CD4-positive, alpha-beta memory T cell (primary cell): ENCODE data around the gene MAP4K1. TPM values are rescaled to one million over a fixed set of nuclear protein-coding genes. Genes with fewer than 3 reads are reported as not detected.
"Not testable (repeated sequence)": the region's sequence is repeated elsewhere in the genome, so short reads cannot be mapped to it uniquely, and the experiment has no call there.

ENCODE experiments used
- CTCF ChIA-PET: fragments of 350-600 bp; sonication (Branson Sonifier 250); formaldehyde crosslinking; loops from one replicate; lab custom pipeline; 2021; ENCODE audit warnings: inconsistent platforms; ENCODE audit not compliant: partially characterized antibody; lab: Charles Lee
- POLR2A ChIA-PET: fragments of 350-600 bp; sonication (Branson Sonifier 250); formaldehyde crosslinking; loops from one replicate; lab custom pipeline; 2021; ENCODE audit not compliant: partially characterized antibody; lab: Charles Lee
- DNase-seq, 5 donors: peaks; one replicate each; pipeline versions ENCODE4 v3.0.0 to v3.0.0-alpha.2; 2020 to 2022; ENCODE audit warnings: mixed read lengths in 1 of 5
- H3K27ac ChIP-seq: one replicate; pipeline ENCODE4 v1.7.0; 2013; ENCODE audit warnings: low read depth, low read length
- H3K27me3 ChIP-seq: 2 replicates; pipeline ENCODE4 v1.7.0; 2013; ENCODE audit warnings: mild to moderate bottlenecking, low read length, moderate library complexity; ENCODE audit not compliant: insufficient read depth
- H3K36me3 ChIP-seq: 2 replicates; pipeline ENCODE4 v1.7.0; 2013; ENCODE audit warnings: mild to moderate bottlenecking, low read length, moderate library complexity; ENCODE audit not compliant: insufficient read depth
- H3K4me1 ChIP-seq: 2 replicates; pipeline ENCODE4 v1.7.0; 2013; ENCODE audit warnings: mild to moderate bottlenecking, low read length, moderate library complexity; ENCODE audit not compliant: insufficient read depth
- H3K4me3 ChIP-seq, 2 donors: one replicate each; pipeline ENCODE4 v1.7.0; 2013; ENCODE audit warnings: low read length in 2 of 2, mild to moderate bottlenecking in 1 of 2
- H3K9me3 ChIP-seq, 2 donors: one replicate each; pipeline ENCODE4 v1.7.0; 2013; ENCODE audit warnings: low read length in 2 of 2, control low read depth in 1 of 2; ENCODE audit not compliant: control insufficient read depth in 1 of 2
- H3K27ac Mint-ChIP-seq, 7 donors: one replicate each; pipeline ENCODE4 v1.8.0; 2020 to 2021; ENCODE audit warnings: mixed read lengths in 7 of 7, mild to moderate bottlenecking in 6 of 7, inconsistent platforms in 3 of 7, moderate library complexity in 3 of 7
- H3K27me3 Mint-ChIP-seq, 2 donors: one replicate each; pipeline ENCODE4 v1.8.0; 2020 to 2021; ENCODE audit warnings: mixed read lengths in 2 of 2
- H3K36me3 Mint-ChIP-seq, 2 donors: one replicate each; pipeline ENCODE4 v1.8.0; 2020 to 2021; ENCODE audit warnings: mixed read lengths in 2 of 2, inconsistent platforms in 1 of 2, mild to moderate bottlenecking in 1 of 2
- H3K4me1 Mint-ChIP-seq, 4 donors: one replicate each; pipeline ENCODE4 v1.8.0; 2020 to 2021; ENCODE audit warnings: mixed read lengths in 4 of 4, mild to moderate bottlenecking in 1 of 4
- H3K4me3 Mint-ChIP-seq, 8 donors: one replicate each; pipeline ENCODE4 v1.8.0; 2020 to 2021; ENCODE audit warnings: mixed read lengths in 8 of 8, mild to moderate bottlenecking in 7 of 8, moderate library complexity in 6 of 8, inconsistent platforms in 3 of 8
- H3K9me3 Mint-ChIP-seq, 8 donors: one replicate each; pipeline ENCODE4 v1.8.0; 2020 to 2021; ENCODE audit warnings: mixed read lengths in 8 of 8, mild to moderate bottlenecking in 5 of 8, inconsistent platforms in 3 of 8, moderate library complexity in 1 of 8
- intact Hi-C: fragments of 100-400 bp; cut with micrococcal nuclease; formaldehyde crosslinking; loops from one replicate; pipeline ENCODE4 v1.15.1; 2023
- polyA plus RNA-seq, 2 donors: library from polyadenylated mRNA; unstranded; fragments of 300-500 nt; fragmentation: Illumina TruSeq; gene quantifications; one replicate each; pipeline ENCODE4 v1.2.3, GENCODE V29; 2021
- total RNA-seq, 2 experiments: library from RNA; stranded (reverse); gene quantifications; one replicate each; pipeline ENCODE4 v1.2.3, GENCODE V29; 2021

The MAP4K1 gene
- total and polyA plus RNA-seq, 4 experiments from 2014 or later = 142 to 361 (median 262) TPM

DNA sequence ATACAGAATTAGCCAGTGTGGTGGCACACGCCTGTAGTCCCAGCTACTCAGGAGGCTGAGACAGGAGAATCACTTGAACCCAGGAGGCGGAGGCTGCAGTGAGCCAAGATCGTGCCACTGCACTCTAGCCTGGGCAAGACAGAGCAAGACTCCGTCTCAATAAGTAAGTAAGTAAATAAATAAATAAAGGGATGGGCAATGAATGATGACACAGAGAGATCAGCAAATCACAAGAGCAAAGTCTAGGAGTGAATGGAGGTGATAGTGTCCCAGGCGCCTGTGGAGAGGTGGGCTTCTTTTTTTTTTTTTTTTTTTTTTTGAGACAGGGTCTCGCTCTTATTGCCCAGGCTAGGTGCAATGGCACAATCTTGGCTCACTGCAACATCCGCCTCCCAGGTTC is 58.8 kb downstream of the MAP4K1 start:
- not testable (repeated sequence) for H3K9me3 Mint-ChIP-seq, H3K27ac ChIP-seq, H3K36me3 ChIP-seq, H3K36me3 Mint-ChIP-seq, H3K4me3 ChIP-seq, H3K9me3 ChIP-seq, H3K27me3 Mint-ChIP-seq, DNase-seq, H3K27me3 ChIP-seq
- ChIA-PET CTCF (interaction anchor here (0.7 to 0.8 kb wide), 2 partner anchors 55 to 359 kb away, joined by 3 read pairs; no protein-coding TSS in a partner anchor), POLR2A (interaction anchor here (2.1 kb wide), 1 partner anchor 59 kb away, joined by 22 read pairs; the partner anchor contains the start of genes EIF3K and MAP4K1)
- Mint-ChIP-seq H3K27ac (peak overlapping the region in 3 of 7 donors; percentile 45 to 68 (median 64)), H3K4me3 (peak overlapping the region in 1 of 8 donors; percentile 79), H3K4me1 (peaks cover 25 to 66% (median 51%) of the 10 kb centered on the region in 4 donors)
- peaks cover 51% of the 10 kb centered on the region for H3K4me1 ChIP-seq
- intact Hi-C loops = loop anchor here (5.0 kb wide), 2 partner anchors 42 to 78 kb away; no protein-coding TSS in a partner anchor

DNA sequence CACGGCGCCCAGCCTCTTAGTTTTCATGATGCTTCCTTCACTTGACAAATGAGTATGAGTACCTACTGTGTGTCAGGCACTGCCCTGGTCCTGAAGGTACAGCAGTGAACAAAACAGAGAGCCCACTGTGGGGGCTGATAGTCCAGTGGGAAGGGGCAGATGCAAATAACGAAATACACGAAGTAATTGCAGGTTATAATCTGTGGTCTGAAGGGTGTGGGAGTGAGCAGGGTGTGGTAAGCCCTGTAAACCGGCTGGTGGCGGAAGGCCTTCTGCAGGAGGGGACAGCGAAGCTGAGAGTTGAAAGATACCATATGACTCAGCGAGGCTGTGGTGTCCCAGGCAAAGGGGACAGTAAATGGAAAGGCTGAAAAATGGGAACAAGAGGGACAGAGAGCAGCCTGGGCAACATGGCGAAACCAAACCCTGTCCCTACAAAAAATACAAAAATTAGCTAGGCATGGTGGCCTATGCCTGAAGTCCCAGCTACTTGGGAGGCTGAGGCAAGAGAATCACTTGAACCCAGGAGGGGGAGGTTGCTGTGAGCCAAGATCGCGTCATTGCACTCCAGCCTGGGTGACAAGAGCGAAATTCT is 60.5 kb downstream of the MAP4K1 start:
- Mint-ChIP-seq H3K27me3 (peaks cover 0 to 3% of the 10 kb centered on the region in 2 donors), H3K36me3 (no peaks in the 10 kb centered on the region), H3K27ac (peak overlapping the region in 6 of 7 donors; percentile 7 to 78 (median 41)), H3K9me3 (no peaks in the 10 kb centered on the region), H3K4me3 (peak overlapping the region in 7 of 8 donors; percentile 40 to 88 (median 63)), H3K4me1 (peaks cover 27 to 61% (median 48%) of the 10 kb centered on the region in 4 donors)
- Histone ChIP-seq H3K4me1 (peaks cover 55% of the 10 kb centered on the region), H3K27me3 (no peaks in the 10 kb centered on the region), H3K9me3 (no peaks in the 10 kb centered on the region), H3K4me3 (no peak overlapping the region), H3K36me3 (no peaks in the 10 kb centered on the region), H3K27ac (no peak overlapping the region)
- CTCF ChIA-PET = interaction anchor here (0.8 to 2.5 kb wide), 11 partner anchors 10 to 113 kb away, joined by 3 to 18 read pairs (median 4); partner anchors contain the start of genes ACTN4, EIF3K and MAP4K1
- POLR2A ChIA-PET = interaction anchor here (0.7 to 2.1 kb wide), 10 partner anchors 18 to 90 kb away, joined by 3 to 22 read pairs (median 4); partner anchors contain the start of genes ACTN4, EIF3K and MAP4K1
- DNase-seq = peak in 4 of 5 donors; percentile 33 to 65 (median 36)
- intact Hi-C loops = loop anchor here (2.0 to 5.0 kb wide), 3 partner anchors 40 to 80 kb away; partner anchors contain the start of gene EIF3K

DNA sequence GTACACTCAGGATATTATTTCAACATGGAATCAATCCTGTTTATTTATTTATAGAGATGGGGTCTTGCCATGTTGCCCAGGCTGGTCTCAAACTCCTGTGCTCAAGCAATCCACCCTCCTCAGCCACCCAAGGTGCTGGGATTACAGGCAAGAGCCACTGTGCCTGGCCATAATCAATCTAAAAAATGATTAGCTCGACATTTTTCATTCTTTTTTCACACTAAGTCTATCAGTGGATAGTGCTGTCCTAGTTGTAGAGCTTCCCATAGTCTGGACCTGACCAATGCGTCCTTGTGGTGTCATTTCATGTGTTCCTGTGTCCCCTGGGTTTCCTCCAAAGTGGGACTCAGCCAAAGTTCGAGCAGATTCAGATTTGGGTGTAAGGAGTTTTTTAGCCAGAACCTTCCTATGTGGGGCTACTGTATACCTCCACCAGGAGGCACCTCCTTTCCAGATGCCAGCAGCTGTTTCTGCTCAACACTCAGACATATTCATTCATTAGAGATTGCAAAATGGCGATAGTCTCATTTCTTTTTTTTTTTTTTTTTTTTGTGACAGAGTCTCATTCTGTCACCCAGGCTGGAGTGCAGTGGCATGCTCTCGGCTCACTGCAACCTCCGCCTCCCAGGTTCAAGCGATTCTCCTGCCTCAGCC is 61.1 kb downstream of the MAP4K1 start:
- peak in 1 of 5 donors; percentile 30 for DNase-seq
- ChIA-PET CTCF (interaction anchor here (0.6 to 2.5 kb wide), 11 partner anchors 9 to 484 kb away, joined by 3 to 18 read pairs (median 4); partner anchors contain the start of genes ACTN4, EIF3K, FAM98C and MAP4K1), POLR2A (interaction anchor here (1.0 to 2.1 kb wide), 4 partner anchors 22 to 78 kb away, joined by 3 to 22 read pairs (median 4); partner anchors contain the start of genes EIF3K and MAP4K1)
- Mint-ChIP-seq H3K4me1 (peaks cover 24 to 58% (median 44%) of the 10 kb centered on the region in 4 donors), H3K9me3 (no peaks in the 10 kb centered on the region), H3K4me3 (peak overlapping the region in 7 of 8 donors; percentile 41 to 88 (median 64)), H3K27me3 (peaks cover 0 to 3% of the 10 kb centered on the region in 2 donors), H3K36me3 (no peaks in the 10 kb centered on the region), H3K27ac (peak overlapping the region in 4 of 7 donors; percentile 7 to 78 (median 50))
- H3K4me3 ChIP-seq = no peak overlapping the region
- peaks cover 57% of the 10 kb centered on the region for H3K4me1 ChIP-seq
- intact Hi-C loops = loop anchor here (2.0 to 5.0 kb wide), 3 partner anchors 39 to 81 kb away; partner anchors contain the start of gene EIF3K
- no peaks in the 10 kb centered on the region for H3K27me3 ChIP-seq
- no peaks in the 10 kb centered on the region for H3K9me3 ChIP-seq
- H3K36me3 ChIP-seq = no peaks in the 10 kb centered on the region
- H3K27ac ChIP-seq = no peak overlapping the region

DNA sequence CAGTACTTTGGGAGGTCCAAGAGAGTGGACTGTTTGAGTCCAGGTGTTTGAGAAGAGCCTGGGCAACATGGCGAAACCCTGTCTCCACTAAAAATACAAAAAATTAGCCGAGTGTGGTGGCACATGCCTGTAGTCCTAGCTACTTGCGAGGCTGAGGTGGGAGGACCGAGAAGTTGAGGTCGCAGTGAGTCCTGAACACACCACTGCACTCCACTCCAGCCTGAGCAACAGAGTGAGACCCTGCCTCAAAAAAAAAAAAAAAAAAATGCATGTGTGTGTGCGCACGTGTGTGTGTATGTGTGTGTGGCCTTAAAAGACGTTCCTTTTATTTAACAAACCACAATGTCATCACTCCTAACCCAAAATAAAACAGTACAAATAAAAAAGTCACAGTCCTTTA is 62.6 kb downstream of the MAP4K1 start:
- Histone ChIP-seq H3K4me1 (peaks cover 52% of the 10 kb centered on the region), H3K9me3 (no peaks in the 10 kb centered on the region), H3K27me3 (no peaks in the 10 kb centered on the region), H3K36me3 (no peaks in the 10 kb centered on the region), H3K4me3 (no peak overlapping the region), H3K27ac (no peak overlapping the region)
- peak overlapping the region in 2 of 8 donors; percentile 1 to 63 for H3K4me3 Mint-ChIP-seq
- H3K9me3 Mint-ChIP-seq = no peaks in the 10 kb centered on the region
- CTCF ChIA-PET = interaction anchor here (0.7 kb wide), 2 partner anchors 80 to 324 kb away, joined by 3 to 4 read pairs; no protein-coding TSS in a partner anchor
- intact Hi-C loops = loop anchor here (5.0 kb wide), 2 partner anchors 38 to 82 kb away; no protein-coding TSS in a partner anchor
- H3K36me3 Mint-ChIP-seq = no peaks in the 10 kb centered on the region
- peak overlapping the region in 1 of 7 donors; percentile 36 for H3K27ac Mint-ChIP-seq
- H3K4me1 Mint-ChIP-seq = peaks cover 30 to 65% (median 44%) of the 10 kb centered on the region in 4 donors
- peaks cover 0 to 3% of the 10 kb centered on the region in 2 donors for H3K27me3 Mint-ChIP-seq
- POLR2A ChIA-PET = no interaction called here
- DNase-seq = no peak

DNA sequence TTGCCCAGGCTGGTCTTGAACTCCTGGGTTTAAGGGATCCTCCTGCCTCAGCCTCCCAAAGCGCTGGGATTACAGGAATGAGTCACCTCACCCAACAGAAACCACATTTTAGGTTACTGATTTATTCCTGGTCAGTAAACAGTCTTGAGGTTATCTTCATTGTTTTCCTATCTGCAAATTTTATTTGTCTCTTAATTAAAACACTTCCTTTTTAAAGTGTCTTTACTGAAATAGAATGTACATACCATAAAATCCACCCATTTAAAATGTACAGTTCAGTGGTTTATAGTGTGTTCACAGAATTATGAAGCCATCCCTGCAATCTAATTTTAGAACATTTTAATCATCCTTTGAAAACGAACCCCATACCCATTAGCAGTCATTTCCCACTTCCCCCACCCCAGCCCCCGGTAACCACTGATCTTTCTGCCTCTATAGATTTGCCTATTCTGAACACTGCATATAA is 63.0 kb downstream of the MAP4K1 start:
- H3K9me3 Mint-ChIP-seq = no peaks in the 10 kb centered on the region
- Histone ChIP-seq H3K9me3 (no peaks in the 10 kb centered on the region), H3K27me3 (no peaks in the 10 kb centered on the region), H3K4me3 (no peak overlapping the region), H3K4me1 (peaks cover 47% of the 10 kb centered on the region), H3K27ac (no peak overlapping the region), H3K36me3 (no peaks in the 10 kb centered on the region)
- no peak for DNase-seq
- ChIA-PET POLR2A (interaction anchor here (0.6 to 0.9 kb wide), 2 partner anchors 24 to 376 kb away, joined by 3 read pairs; partner anchors contain the start of genes MRPS12 and SARS2), CTCF (interaction anchor here (0.7 kb wide), 1 partner anchor 325 kb away, joined by 4 read pairs; no protein-coding TSS in a partner anchor)
- H3K27ac Mint-ChIP-seq = no peak overlapping the region
- peaks cover 0 to 3% of the 10 kb centered on the region in 2 donors for H3K27me3 Mint-ChIP-seq
- intact Hi-C loops = loop anchor here (5.0 kb wide), 2 partner anchors 37 to 83 kb away; no protein-coding TSS in a partner anchor
- no peak overlapping the region for H3K4me3 Mint-ChIP-seq
- H3K4me1 Mint-ChIP-seq = peaks cover 27 to 63% (median 39%) of the 10 kb centered on the region in 4 donors
- no peaks in the 10 kb centered on the region for H3K36me3 Mint-ChIP-seq

DNA sequence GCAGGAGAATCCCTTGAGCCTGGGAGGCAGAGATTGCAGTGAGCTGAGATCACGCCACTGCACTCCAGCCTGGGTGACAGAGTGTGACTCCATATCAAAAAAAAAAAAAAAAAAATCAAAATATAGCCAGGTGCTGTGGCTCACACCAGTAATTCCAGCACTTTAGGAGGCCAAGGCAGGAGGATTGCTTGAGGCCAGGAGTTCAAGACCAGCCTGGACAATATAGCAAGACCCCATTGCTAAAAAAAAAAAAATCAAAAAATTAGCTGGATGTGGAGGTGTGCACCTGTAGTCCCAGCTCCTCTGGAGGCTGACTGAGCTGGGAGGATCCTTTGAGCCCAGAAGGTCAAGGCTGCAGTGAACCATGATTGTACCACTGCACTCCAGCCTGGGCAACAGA is 64.5 kb downstream of the MAP4K1 start:
- peak overlapping the region in 1 of 8 donors; percentile 58 for H3K4me3 Mint-ChIP-seq
- H3K27ac Mint-ChIP-seq, H3K27me3 ChIP-seq, H3K9me3 ChIP-seq, H3K4me3 ChIP-seq, H3K9me3 Mint-ChIP-seq, DNase-seq, H3K36me3 Mint-ChIP-seq, H3K27ac ChIP-seq, H3K36me3 ChIP-seq, H3K27me3 Mint-ChIP-seq, intact Hi-C loops: not testable (repeated sequence)
- CTCF ChIA-PET = interaction anchor here (3.1 kb wide), 1 partner anchor 81 kb away, joined by 10 read pairs; no protein-coding TSS in a partner anchor
- H3K4me1 ChIP-seq = peaks cover 38% of the 10 kb centered on the region
- POLR2A ChIA-PET = interaction anchor here (3.0 kb wide), 1 partner anchor 65 kb away, joined by 15 read pairs; the partner anchor contains the start of genes EIF3K and MAP4K1
- H3K4me1 Mint-ChIP-seq = peaks cover 26 to 49% (median 30%) of the 10 kb centered on the region in 4 donors
